GM12878 (cell line): ENCODE data around the gene CREBZF. TPM values are rescaled to one million over a fixed set of nuclear protein-coding genes. Genes with fewer than 3 reads are reported as not detected.

Experiments
- ATF7 ChIP-seq: fragments of 450-650 bp; IDR thresholded peaks from 2 replicates; pipeline ENCODE4 v1.6.1; 2016; ENCODE audit warnings: low read depth, mild to moderate bottlenecking
- CHD2 ChIP-seq: IDR thresholded peaks from 2 replicates; pipeline ENCODE4 v1.6.1; 2011; ENCODE audit warnings: low read depth, low read length, improper control_type of control experiment, borderline replicate concordance
- CREM ChIP-seq: IDR thresholded peaks from 2 replicates; pipeline ENCODE4 v1.6.1; 2014; ENCODE audit warnings: antibody characterized with exemption, low read depth
- IKZF2 ChIP-seq, 2 experiments: fragments of 450-650 bp; IDR thresholded peaks; 2 replicates each; pipeline ENCODE4 v1.6.1; 2017; ENCODE audit warnings: mild to moderate bottlenecking in 2 of 2, moderate library complexity in 2 of 2
- NFYA ChIP-seq: IDR thresholded peaks from 2 replicates; pipeline ENCODE4 v1.6.1; 2011; ENCODE audit warnings: low read depth, mild to moderate bottlenecking, low read length, improper control_type of control experiment, borderline replicate concordance
- PAX8 ChIP-seq: fragments of 450-650 bp; IDR thresholded peaks from 2 replicates; pipeline ENCODE4 v1.6.1; 2017; ENCODE audit warnings: mild to moderate bottlenecking, moderate library complexity
- POLR2A ChIP-seq: IDR thresholded peaks from 2 replicates; pipeline ENCODE4 v1.6.1; 2011; ENCODE audit warnings: low read depth, mild to moderate bottlenecking, low read length
- RELA ChIP-seq: fragments of 450-650 bp; IDR thresholded peaks from 2 replicates; pipeline ENCODE4 v1.8.0; 2014; ENCODE audit warnings: borderline replicate concordance; ENCODE audit not compliant: partially characterized antibody
- TAF1 ChIP-seq: IDR thresholded peaks from 2 replicates; pipeline ENCODE4 v1.6.1; 2011; ENCODE audit warnings: mild to moderate bottlenecking, low read depth, low read length, borderline replicate concordance
- ZBED1 ChIP-seq: IDR thresholded peaks from 2 replicates; pipeline ENCODE4 v1.6.1; 2016; ENCODE audit warnings: borderline replicate concordance
- ZNF207 ChIP-seq: fragments of 450-650 bp; IDR thresholded peaks from 2 replicates; pipeline ENCODE4 v1.6.1; 2014; ENCODE audit warnings: antibody characterized with exemption, mild to moderate bottlenecking, borderline replicate concordance
- polyA plus RNA-seq, 11 experiments: library from polyadenylated mRNA; depleted of rRNA in 4 of 11; unstranded in 6 of 11; stranded (reverse) in 5 of 11; fragments of >200 nt; fragmentation: Nextera tagmentation in 4 of 11; fragmentation: Illumina TruSeq in 1 of 11; extraction: Ambion mirVana in 4 of 11; extraction: Trizol in 1 of 11; gene quantifications; 1 replicate in 1 of 11; 2 replicates in 10 of 11; pipeline versions ENCODE4 v1.2.1 to v1.2.3, GENCODE V29; 2011 to 2016; ENCODE audit warnings: inconsistent platforms in 2 of 11, missing spikeins in 2 of 11, low read depth in 1 of 11
- total RNA-seq, 4 experiments: library from RNA; depleted of rRNA in 3 of 4; stranded (reverse); fragments of >200 nt in 3 of 4; fragmentation: Illumina TruSeq in 1 of 4; extraction: Trizol in 1 of 4; gene quantifications; 2 replicates each; pipeline versions ENCODE4 v1.2.1 to v1.2.3, GENCODE V29; 2013 to 2021
- TF ChIP-seq, protein P1 (sequence below): IDR thresholded peaks from 2 replicates; pipeline ENCODE4 v1.6.1; 2012; ENCODE audit warnings: mild to moderate bottlenecking, low read depth, low read length
- TF ChIP-seq, protein P2 (sequence below): fragments of 450-650 bp; IDR thresholded peaks from 2 replicates; pipeline ENCODE4 v1.6.1; 2016; ENCODE audit warnings: mild to moderate bottlenecking, moderate library complexity, borderline replicate concordance
- TF ChIP-seq, protein P3 (sequence below): IDR thresholded peaks from 2 replicates; pipeline ENCODE4 v1.6.1; 2011; ENCODE audit warnings: low read depth, mild to moderate bottlenecking, low read length, moderate library complexity, borderline replicate concordance; ENCODE audit errors: extremely low read depth
- TF ChIP-seq, protein P4 (sequence below): fragments of 450-650 bp; conservative IDR thresholded peaks from 2 replicates; pipeline ENCODE4 v1.6.1; 2017; ENCODE audit warnings: mild to moderate bottlenecking, moderate library complexity
- TF ChIP-seq, protein P5 (sequence below): IDR thresholded peaks from 2 replicates; pipeline ENCODE4 v1.6.1; 2012; ENCODE audit warnings: low read depth, low read length, improper control_type of control experiment
- TF ChIP-seq, protein P6 (sequence below): fragments of 150-350 bp; IDR thresholded peaks from 2 replicates; pipeline ENCODE4 v1.6.1; 2014; ENCODE audit warnings: mild to moderate bottlenecking, low read depth, low read length

CREBZF gene
- total and polyA plus RNA-seq, 10 of the 15 experiments (the other 5 are each of a cell fraction or from before 2014, with no cell fraction given) = 11.1 to 51.2 (median 34.1) TPM

DNA sequence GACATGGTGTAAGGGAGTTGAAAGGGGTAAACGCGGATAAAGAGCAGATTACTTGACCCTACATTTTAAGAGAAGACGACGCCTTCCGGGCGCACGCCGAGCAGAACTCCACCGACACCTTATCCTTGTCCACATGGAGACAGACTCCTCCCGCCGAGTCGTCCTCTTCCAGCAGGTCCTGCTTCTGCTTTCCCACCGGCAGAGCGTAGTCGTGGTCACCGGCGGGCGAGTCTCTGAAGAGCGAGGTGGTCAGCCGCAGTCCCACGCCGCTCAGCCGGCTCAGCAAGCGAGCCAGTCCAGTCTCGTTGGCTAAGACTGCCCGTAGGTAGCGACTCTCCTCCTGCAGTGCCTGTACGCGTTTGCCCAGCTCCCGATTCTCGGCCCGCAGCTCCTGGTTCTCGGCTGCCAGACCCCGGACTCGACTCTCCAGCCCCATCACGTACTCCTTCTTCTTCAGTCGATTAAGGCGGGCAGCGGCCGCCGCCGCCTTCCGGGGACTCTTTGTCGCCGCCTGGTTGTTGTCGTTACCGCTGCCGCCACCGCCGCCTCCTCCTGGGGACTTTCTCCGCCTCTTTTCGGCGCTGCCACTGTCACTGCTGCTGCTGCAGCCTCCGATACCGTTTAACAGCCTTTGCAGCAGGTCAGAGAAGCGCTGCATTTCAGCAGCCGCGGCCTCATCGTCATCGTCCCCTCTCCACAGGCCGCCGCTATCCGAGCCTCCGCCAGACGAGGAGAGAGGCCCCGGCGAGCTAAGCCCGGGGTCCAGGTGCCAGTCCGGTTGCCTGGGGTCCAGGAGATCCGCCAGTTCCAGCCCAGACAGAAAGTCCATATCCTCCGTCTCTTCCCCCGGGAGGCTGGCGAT is 945 bp downstream of the CREBZF start (continued):
- TF ChIP-seq TAF1 (0 out of 2 replicates have a peak, but pooled peaks have one; percentile 41), POLR2A (peak; percentile 79), PAX8 (no peak), ZBED1 (no peak; the same call in 1 of the 2 replicates), CREM (peak; percentile 53), ATF7 (0 out of 2 replicates have a peak, but pooled peaks have one; percentile 8), IKZF2 (IDR thresholded peaks at IDR 0.05) (no peak), ZNF207 (no peak), RELA (no peak), CHD2 (peak; percentile 50; the same call in 1 of the 2 replicates), NFYA (no peak)
- TF ChIP-seq, protein P1, sequence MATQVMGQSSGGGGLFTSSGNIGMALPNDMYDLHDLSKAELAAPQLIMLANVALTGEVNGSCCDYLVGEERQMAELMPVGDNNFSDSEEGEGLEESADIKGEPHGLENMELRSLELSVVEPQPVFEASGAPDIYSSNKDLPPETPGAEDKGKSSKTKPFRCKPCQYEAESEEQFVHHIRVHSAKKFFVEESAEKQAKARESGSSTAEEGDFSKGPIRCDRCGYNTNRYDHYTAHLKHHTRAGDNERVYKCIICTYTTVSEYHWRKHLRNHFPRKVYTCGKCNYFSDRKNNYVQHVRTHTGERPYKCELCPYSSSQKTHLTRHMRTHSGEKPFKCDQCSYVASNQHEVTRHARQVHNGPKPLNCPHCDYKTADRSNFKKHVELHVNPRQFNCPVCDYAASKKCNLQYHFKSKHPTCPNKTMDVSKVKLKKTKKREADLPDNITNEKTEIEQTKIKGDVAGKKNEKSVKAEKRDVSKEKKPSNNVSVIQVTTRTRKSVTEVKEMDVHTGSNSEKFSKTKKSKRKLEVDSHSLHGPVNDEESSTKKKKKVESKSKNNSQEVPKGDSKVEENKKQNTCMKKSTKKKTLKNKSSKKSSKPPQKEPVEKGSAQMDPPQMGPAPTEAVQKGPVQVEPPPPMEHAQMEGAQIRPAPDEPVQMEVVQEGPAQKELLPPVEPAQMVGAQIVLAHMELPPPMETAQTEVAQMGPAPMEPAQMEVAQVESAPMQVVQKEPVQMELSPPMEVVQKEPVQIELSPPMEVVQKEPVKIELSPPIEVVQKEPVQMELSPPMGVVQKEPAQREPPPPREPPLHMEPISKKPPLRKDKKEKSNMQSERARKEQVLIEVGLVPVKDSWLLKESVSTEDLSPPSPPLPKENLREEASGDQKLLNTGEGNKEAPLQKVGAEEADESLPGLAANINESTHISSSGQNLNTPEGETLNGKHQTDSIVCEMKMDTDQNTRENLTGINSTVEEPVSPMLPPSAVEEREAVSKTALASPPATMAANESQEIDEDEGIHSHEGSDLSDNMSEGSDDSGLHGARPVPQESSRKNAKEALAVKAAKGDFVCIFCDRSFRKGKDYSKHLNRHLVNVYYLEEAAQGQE = no peak
- TF ChIP-seq, protein P2, sequence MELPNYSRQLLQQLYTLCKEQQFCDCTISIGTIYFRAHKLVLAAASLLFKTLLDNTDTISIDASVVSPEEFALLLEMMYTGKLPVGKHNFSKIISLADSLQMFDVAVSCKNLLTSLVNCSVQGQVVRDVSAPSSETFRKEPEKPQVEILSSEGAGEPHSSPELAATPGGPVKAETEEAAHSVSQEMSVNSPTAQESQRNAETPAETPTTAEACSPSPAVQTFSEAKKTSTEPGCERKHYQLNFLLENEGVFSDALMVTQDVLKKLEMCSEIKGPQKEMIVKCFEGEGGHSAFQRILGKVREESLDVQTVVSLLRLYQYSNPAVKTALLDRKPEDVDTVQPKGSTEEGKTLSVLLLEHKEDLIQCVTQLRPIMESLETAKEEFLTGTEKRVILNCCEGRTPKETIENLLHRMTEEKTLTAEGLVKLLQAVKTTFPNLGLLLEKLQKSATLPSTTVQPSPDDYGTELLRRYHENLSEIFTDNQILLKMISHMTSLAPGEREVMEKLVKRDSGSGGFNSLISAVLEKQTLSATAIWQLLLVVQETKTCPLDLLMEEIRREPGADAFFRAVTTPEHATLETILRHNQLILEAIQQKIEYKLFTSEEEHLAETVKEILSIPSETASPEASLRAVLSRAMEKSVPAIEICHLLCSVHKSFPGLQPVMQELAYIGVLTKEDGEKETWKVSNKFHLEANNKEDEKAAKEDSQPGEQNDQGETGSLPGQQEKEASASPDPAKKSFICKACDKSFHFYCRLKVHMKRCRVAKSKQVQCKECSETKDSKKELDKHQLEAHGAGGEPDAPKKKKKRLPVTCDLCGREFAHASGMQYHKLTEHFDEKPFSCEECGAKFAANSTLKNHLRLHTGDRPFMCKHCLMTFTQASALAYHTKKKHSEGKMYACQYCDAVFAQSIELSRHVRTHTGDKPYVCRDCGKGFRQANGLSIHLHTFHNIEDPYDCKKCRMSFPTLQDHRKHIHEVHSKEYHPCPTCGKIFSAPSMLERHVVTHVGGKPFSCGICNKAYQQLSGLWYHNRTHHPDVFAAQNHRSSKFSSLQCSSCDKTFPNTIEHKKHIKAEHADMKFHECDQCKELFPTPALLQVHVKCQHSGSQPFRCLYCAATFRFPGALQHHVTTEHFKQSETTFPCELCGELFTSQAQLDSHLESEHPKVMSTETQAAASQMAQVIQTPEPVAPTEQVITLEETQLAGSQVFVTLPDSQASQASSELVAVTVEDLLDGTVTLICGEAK = peak; percentile 29; the same call in 1 of the 2 replicates
- TF ChIP-seq, protein P3, sequence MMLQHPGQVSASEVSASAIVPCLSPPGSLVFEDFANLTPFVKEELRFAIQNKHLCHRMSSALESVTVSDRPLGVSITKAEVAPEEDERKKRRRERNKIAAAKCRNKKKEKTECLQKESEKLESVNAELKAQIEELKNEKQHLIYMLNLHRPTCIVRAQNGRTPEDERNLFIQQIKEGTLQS = no peak
- TF ChIP-seq, protein P4, sequence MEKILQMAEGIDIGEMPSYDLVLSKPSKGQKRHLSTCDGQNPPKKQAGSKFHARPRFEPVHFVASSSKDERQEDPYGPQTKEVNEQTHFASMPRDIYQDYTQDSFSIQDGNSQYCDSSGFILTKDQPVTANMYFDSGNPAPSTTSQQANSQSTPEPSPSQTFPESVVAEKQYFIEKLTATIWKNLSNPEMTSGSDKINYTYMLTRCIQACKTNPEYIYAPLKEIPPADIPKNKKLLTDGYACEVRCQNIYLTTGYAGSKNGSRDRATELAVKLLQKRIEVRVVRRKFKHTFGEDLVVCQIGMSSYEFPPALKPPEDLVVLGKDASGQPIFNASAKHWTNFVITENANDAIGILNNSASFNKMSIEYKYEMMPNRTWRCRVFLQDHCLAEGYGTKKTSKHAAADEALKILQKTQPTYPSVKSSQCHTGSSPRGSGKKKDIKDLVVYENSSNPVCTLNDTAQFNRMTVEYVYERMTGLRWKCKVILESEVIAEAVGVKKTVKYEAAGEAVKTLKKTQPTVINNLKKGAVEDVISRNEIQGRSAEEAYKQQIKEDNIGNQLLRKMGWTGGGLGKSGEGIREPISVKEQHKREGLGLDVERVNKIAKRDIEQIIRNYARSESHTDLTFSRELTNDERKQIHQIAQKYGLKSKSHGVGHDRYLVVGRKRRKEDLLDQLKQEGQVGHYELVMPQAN = peak; percentile 14; the same call in 1 of the 2 replicates
- TF ChIP-seq, protein P5, sequence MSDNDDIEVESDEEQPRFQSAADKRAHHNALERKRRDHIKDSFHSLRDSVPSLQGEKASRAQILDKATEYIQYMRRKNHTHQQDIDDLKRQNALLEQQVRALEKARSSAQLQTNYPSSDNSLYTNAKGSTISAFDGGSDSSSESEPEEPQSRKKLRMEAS = peak; percentile 20; the same call in 1 of the 2 replicates
- TF ChIP-seq, protein P6, sequence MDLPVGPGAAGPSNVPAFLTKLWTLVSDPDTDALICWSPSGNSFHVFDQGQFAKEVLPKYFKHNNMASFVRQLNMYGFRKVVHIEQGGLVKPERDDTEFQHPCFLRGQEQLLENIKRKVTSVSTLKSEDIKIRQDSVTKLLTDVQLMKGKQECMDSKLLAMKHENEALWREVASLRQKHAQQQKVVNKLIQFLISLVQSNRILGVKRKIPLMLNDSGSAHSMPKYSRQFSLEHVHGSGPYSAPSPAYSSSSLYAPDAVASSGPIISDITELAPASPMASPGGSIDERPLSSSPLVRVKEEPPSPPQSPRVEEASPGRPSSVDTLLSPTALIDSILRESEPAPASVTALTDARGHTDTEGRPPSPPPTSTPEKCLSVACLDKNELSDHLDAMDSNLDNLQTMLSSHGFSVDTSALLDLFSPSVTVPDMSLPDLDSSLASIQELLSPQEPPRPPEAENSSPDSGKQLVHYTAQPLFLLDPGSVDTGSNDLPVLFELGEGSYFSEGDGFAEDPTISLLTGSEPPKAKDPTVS = no peak
